H9 (cell line): ENCODE results near the gene OGA. TPM values are rescaled to one million over a fixed set of nuclear protein-coding genes. Genes with fewer than 3 reads are reported as not detected.

Experiments
- DNase-seq: peaks from one replicate; pipeline ENCODE4 v3.0.0-alpha.2; 2017
- H2AFZ ChIP-seq: one replicate; pipeline ENCODE4 v1.6.1; 2013; ENCODE audit warnings: mild to moderate bottlenecking, low read length, control low read depth, moderate library complexity
- H2AK5ac ChIP-seq: 2 replicates; pipeline ENCODE4 v1.6.1; 2013; ENCODE audit warnings: low read length, control low read depth, mixed read lengths; ENCODE audit not compliant: insufficient read length
- H2BK120ac ChIP-seq: one replicate; pipeline ENCODE4 v1.6.1; 2013; ENCODE audit warnings: low read depth, mild to moderate bottlenecking, low read length, control low read depth, inconsistent platforms; ENCODE audit not compliant: poor library complexity, severe bottlenecking
- H2BK12ac ChIP-seq: 2 replicates; pipeline ENCODE4 v1.6.1; 2013; ENCODE audit warnings: low read length, control low read depth, mixed read lengths, low read depth; ENCODE audit not compliant: insufficient read length
- H2BK15ac ChIP-seq: 2 replicates; pipeline ENCODE4 v1.6.1; 2013; ENCODE audit warnings: low read depth, low read length, control low read depth
- H2BK20ac ChIP-seq: one replicate; pipeline ENCODE4 v1.6.1; 2013; ENCODE audit warnings: low read depth, mild to moderate bottlenecking, low read length, control low read depth, inconsistent platforms; ENCODE audit not compliant: poor library complexity, severe bottlenecking
- H2BK5ac ChIP-seq: 2 replicates; pipeline ENCODE4 v1.6.1; 2013; ENCODE audit warnings: low read length, control low read depth, mixed read lengths; ENCODE audit not compliant: insufficient read length
- H3K14ac ChIP-seq: 2 replicates; pipeline ENCODE4 v1.6.1; 2013; ENCODE audit warnings: low read length, control low read depth; ENCODE audit not compliant: insufficient read depth
- H3K18ac ChIP-seq: 2 replicates; pipeline ENCODE4 v1.6.1; 2013; ENCODE audit warnings: low read depth, mild to moderate bottlenecking, mixed read lengths, low read length, control low read depth; ENCODE audit not compliant: insufficient read length
- H3K23ac ChIP-seq: 2 replicates; pipeline ENCODE4 v1.6.1; 2013; ENCODE audit warnings: low read length, control low read depth, mixed read lengths, low read depth; ENCODE audit not compliant: insufficient read length
- H3K23me2 ChIP-seq: 2 replicates; pipeline ENCODE4 v1.6.1; 2013; ENCODE audit warnings: low read depth, mild to moderate bottlenecking, mixed read lengths, low read length, control low read depth; ENCODE audit not compliant: insufficient read length, poor library complexity, severe bottlenecking
- H3K27ac ChIP-seq: 2 replicates; pipeline ENCODE4 v1.5.1; 2013; ENCODE audit warnings: low read length, control low read depth, mixed read lengths, low read depth; ENCODE audit not compliant: insufficient read length
- H3K27me3 ChIP-seq: 2 replicates; pipeline ENCODE4 v1.6.1; 2013; ENCODE audit warnings: low read length, control low read depth, inconsistent platforms; ENCODE audit not compliant: insufficient read depth
- H3K4ac ChIP-seq: 2 replicates; pipeline ENCODE4 v1.6.1; 2013; ENCODE audit warnings: low read depth, mild to moderate bottlenecking, control low read depth, inconsistent platforms, low read length, moderate library complexity
- H3K4me1 ChIP-seq: 2 replicates; pipeline ENCODE4 v1.6.1; 2013; ENCODE audit warnings: low read length, control low read depth, inconsistent platforms; ENCODE audit not compliant: insufficient read depth
- H3K4me2 ChIP-seq: 2 replicates; pipeline ENCODE4 v1.6.1; 2013; ENCODE audit warnings: low read length, control low read depth, mixed read lengths; ENCODE audit not compliant: insufficient read length, insufficient read depth
- H3K56ac ChIP-seq: 2 replicates; pipeline ENCODE4 v1.6.1; 2013; ENCODE audit warnings: low read depth, mild to moderate bottlenecking, mixed read lengths, low read length, control low read depth; ENCODE audit not compliant: insufficient read length
- H3K79me1 ChIP-seq: 2 replicates; pipeline ENCODE4 v1.6.1; 2013; ENCODE audit warnings: low read depth, mild to moderate bottlenecking, moderate library complexity, low read length, control low read depth, inconsistent platforms; ENCODE audit not compliant: insufficient read depth, poor library complexity, severe bottlenecking
- H3K79me2 ChIP-seq: 2 replicates; pipeline ENCODE4 v1.6.1; 2013; ENCODE audit warnings: low read length, control low read depth, inconsistent platforms; ENCODE audit not compliant: insufficient read depth
- H3K9ac ChIP-seq: 2 replicates; pipeline ENCODE4 v1.6.1; 2013; ENCODE audit warnings: low read length, control low read depth, mixed read lengths; ENCODE audit not compliant: insufficient read length; ENCODE audit errors: extremely low read depth
- H3K9me3 ChIP-seq: one replicate; pipeline ENCODE4 v1.6.1; 2013; ENCODE audit warnings: low read depth, low read length, inconsistent platforms; ENCODE audit not compliant: control insufficient read depth
- H3T11ph ChIP-seq: one replicate; pipeline ENCODE4 v1.6.1; 2013; ENCODE audit warnings: mild to moderate bottlenecking, low read length, control low read depth, inconsistent platforms
- H4K20me1 ChIP-seq: one replicate; pipeline ENCODE4 v1.6.1; 2013; ENCODE audit not compliant: control insufficient read depth, insufficient read length, insufficient read depth
- H4K5ac ChIP-seq: 2 replicates; pipeline ENCODE4 v1.6.1; 2013; ENCODE audit warnings: low read depth, mild to moderate bottlenecking, mixed read lengths, low read length, control low read depth; ENCODE audit not compliant: insufficient read length
- H4K8ac ChIP-seq: replicated peaks from 2 replicates; pipeline ENCODE4 v1.6.1; 2013; ENCODE audit warnings: low read length, control low read depth, mixed read lengths, low read depth; ENCODE audit not compliant: insufficient read length
- H4K91ac ChIP-seq: 2 replicates; pipeline ENCODE4 v1.6.1; 2013; ENCODE audit warnings: low read depth, mild to moderate bottlenecking, moderate library complexity, mixed read lengths, low read length, control low read depth; ENCODE audit not compliant: insufficient read length
- H3K27ac Mint-ChIP-seq, 3 experiments: 2 replicates in 2 of 3; 3 replicates in 1 of 3; pipeline ENCODE4 v1.8.0; 2020 to 2021; ENCODE audit warnings: mixed read lengths in 3 of 3, mild to moderate bottlenecking in 1 of 3, moderate library complexity in 1 of 3
- H3K27me3 Mint-ChIP-seq: 2 replicates; pipeline ENCODE4 v1.8.0; 2021; ENCODE audit warnings: low read depth, mild to moderate bottlenecking, moderate library complexity, mixed read lengths
- H3K36me3 Mint-ChIP-seq, 3 experiments: 2 replicates in 2 of 3; 3 replicates in 1 of 3; pipeline ENCODE4 v1.8.0; 2020 to 2021; ENCODE audit warnings: low read depth in 3 of 3, mixed read lengths in 3 of 3; ENCODE audit not compliant: insufficient read depth in 1 of 3
- H3K4me1 Mint-ChIP-seq, 2 experiments: 2 replicates each; pipeline ENCODE4 v1.8.0; 2020; ENCODE audit warnings: mixed read lengths in 2 of 2
- H3K4me3 Mint-ChIP-seq, 2 experiments: 2 replicates in 1 of 2; 3 replicates in 1 of 2; pipeline ENCODE4 v1.8.0; 2020 to 2021; ENCODE audit warnings: mild to moderate bottlenecking in 2 of 2, mixed read lengths in 2 of 2, moderate library complexity in 1 of 2
- H3K9me3 Mint-ChIP-seq, 2 experiments: 2 replicates in 1 of 2; 3 replicates in 1 of 2; pipeline ENCODE4 v1.8.0; 2020; ENCODE audit warnings: mild to moderate bottlenecking in 2 of 2, mixed read lengths in 2 of 2, moderate library complexity in 1 of 2
- WGBS: extraction: QIAGEN DNeasy Blood & Tissue Kit; methylation state at CpG from one replicate; pipeline ENCODE4 v1.1.7; 2013; ENCODE audit warnings: missing lambda C conversion rate, low lambda C conversion rate, mixed read lengths; ENCODE audit not compliant: insufficient read length; ENCODE audit errors: extremely low coverage; 5-methylcytosine and 5-hydroxymethylcytosine counted together
- total RNA-seq: library from RNA; stranded (reverse); gene quantifications from 2 replicates; pipeline ENCODE4 v1.2.1, GENCODE V29; 2021
- TF ChIP-seq, protein P1 (sequence below): fragments of 200-600 bp; sonication (generic); conservative IDR thresholded peaks from 3 replicates; pipeline ENCODE4 v1.8.0; 2021; ENCODE audit warnings: antibody characterized with exemption, mild to moderate bottlenecking

OGA gene
- total RNA-seq, 1 experiment from 2014 or later, result 125 TPM

DNA sequence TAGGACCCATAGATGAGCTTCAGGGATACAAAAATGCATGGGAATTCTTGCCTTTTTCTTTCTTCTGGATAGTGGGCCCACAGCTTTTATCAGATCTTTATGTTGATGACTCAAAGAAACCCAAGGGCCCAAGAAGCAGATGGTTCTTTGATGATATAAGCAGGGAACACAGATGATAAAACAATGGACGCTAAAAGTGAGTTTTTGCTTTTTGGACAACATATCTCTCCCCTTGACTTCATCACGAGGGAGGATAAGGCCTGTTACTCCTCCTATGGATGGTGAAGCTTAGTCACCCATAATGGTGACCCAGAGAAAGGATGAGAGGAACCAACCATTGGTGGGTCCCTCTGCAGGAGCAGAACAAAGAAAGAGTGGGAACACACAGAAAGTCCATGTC, 6.5 kb upstream of the OGA start:
- no CpG with 5 or more reads among the region's 2 CpGs for WGBS
- H3K14ac ChIP-seq, result no peak overlapping the region
- H3K27me3 Mint-ChIP-seq, result peaks cover 5% of the 10 kb centered on the region

More for the DNA sequence above, 6.5 kb upstream of the OGA start:
- Histone ChIP-seq H3K27ac (no peak overlapping the region), H2BK120ac (no peak overlapping the region), H3K79me1 (no peaks in the 10 kb centered on the region), H3K4ac (no peak overlapping the region), H2BK5ac (no peak overlapping the region), H2BK12ac (no peak overlapping the region), H3K4me1 (no peaks in the 10 kb centered on the region), H4K91ac (no peak overlapping the region), H3K56ac (no peak overlapping the region), H2BK20ac (no peak overlapping the region), H3K9ac (no peak overlapping the region), H4K5ac (no peak overlapping the region), H2BK15ac (no peak overlapping the region), H3T11ph (no peak overlapping the region), H4K20me1 (no peaks in the 10 kb centered on the region), H2AFZ (no peak overlapping the region), H3K23me2 (peaks cover 5% of the 10 kb centered on the region), H3K4me2 (no peak overlapping the region), H4K8ac (no peak overlapping the region), H3K9me3 (no peaks in the 10 kb centered on the region), H2AK5ac (no peak overlapping the region), H3K27me3 (no peaks in the 10 kb centered on the region), H3K79me2 (no peaks in the 10 kb centered on the region), H3K18ac (no peak overlapping the region), H3K23ac (no peak overlapping the region)
- peaks cover 6 to 9% (median 6%) of the 10 kb centered on the region in 3 experiments; a peak in 6 of 7 replicates for H3K36me3 Mint-ChIP-seq
- no peak for DNase-seq
- H3K4me1 Mint-ChIP-seq, result peaks cover 6 to 10% of the 10 kb centered on the region in 2 experiments
- H3K4me3 Mint-ChIP-seq, result no peak overlapping the region
- no peak overlapping the region for H3K27ac Mint-ChIP-seq
- TF ChIP-seq, protein P1, sequence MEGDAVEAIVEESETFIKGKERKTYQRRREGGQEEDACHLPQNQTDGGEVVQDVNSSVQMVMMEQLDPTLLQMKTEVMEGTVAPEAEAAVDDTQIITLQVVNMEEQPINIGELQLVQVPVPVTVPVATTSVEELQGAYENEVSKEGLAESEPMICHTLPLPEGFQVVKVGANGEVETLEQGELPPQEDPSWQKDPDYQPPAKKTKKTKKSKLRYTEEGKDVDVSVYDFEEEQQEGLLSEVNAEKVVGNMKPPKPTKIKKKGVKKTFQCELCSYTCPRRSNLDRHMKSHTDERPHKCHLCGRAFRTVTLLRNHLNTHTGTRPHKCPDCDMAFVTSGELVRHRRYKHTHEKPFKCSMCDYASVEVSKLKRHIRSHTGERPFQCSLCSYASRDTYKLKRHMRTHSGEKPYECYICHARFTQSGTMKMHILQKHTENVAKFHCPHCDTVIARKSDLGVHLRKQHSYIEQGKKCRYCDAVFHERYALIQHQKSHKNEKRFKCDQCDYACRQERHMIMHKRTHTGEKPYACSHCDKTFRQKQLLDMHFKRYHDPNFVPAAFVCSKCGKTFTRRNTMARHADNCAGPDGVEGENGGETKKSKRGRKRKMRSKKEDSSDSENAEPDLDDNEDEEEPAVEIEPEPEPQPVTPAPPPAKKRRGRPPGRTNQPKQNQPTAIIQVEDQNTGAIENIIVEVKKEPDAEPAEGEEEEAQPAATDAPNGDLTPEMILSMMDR, result no peak
- no peaks in the 10 kb centered on the region for H3K9me3 Mint-ChIP-seq
